Measurements from ENCODE around the gene PSME3IP1.

DNA sequence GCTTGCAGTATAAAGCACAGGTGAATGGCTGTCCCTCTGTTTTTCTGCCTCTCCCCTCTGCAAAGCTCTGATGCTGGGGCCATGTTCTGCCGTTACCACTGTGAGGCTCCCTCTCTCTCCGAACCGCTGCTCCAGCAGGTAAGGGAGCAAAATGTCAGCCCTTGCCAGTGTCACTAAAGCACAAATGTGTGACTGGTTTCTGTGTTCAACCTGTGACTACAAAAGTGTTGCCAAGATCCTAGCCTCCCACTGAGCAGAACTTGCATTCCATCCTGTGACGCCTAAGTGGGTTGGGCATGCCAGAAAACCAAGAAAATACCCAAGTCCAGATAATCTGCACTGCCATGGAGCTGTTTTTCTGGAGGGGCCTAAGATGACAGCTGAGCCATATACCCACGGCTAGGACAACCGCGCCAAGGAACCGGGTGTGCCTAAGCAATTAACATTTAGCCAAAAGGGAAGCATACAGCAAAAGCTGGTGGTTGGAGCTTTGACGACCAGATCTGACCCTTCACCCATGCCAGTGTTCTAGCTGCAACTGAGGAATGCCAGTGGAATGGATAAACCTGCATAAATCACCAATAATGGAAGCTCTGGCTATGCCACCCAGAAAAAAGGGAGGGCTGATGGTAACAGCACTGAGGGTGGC is 35.0 kb downstream of the PSME3IP1 start:
- TF ChIP-seq, protein P1, sequence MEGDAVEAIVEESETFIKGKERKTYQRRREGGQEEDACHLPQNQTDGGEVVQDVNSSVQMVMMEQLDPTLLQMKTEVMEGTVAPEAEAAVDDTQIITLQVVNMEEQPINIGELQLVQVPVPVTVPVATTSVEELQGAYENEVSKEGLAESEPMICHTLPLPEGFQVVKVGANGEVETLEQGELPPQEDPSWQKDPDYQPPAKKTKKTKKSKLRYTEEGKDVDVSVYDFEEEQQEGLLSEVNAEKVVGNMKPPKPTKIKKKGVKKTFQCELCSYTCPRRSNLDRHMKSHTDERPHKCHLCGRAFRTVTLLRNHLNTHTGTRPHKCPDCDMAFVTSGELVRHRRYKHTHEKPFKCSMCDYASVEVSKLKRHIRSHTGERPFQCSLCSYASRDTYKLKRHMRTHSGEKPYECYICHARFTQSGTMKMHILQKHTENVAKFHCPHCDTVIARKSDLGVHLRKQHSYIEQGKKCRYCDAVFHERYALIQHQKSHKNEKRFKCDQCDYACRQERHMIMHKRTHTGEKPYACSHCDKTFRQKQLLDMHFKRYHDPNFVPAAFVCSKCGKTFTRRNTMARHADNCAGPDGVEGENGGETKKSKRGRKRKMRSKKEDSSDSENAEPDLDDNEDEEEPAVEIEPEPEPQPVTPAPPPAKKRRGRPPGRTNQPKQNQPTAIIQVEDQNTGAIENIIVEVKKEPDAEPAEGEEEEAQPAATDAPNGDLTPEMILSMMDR (conservative IDR thresholded peaks at IDR 0.05; ENCODE audit: low read length): no peak
- no peak for TF ChIP-seq EZH2phosphoT487 (IDR thresholded peaks at IDR 0.05; ENCODE audit: borderline replicate concordance)
